HCT116 (cell line): Measurements from ENCODE around the gene HAP1. TPM values are rescaled to one million over a fixed set of nuclear protein-coding genes. Genes with fewer than 3 reads are reported as not detected.

Source experiments
- ATAC-seq: fragments of 200-7000 bp; cut with Tn5 transposase; 2 replicates; pipeline ENCODE4 v1.9.1; 2020; ENCODE audit warnings: mild to moderate bottlenecking, moderate library complexity
- BruUV-seq: library from RNA; stranded (reverse); fragments of 400-500 nt; replicated peaks from 2 replicates; lab custom pipeline; 2021; lab: Mats Ljungman, UMichigan
- CTCF ChIA-PET: fragments of 300-600 bp; sonication (Branson Sonifier 250); formaldehyde crosslinking; loops from one replicate; lab custom pipeline; 2021; ENCODE audit warnings: antibody characterized with exemption; lab: Charles Lee
- POLR2A ChIA-PET: fragments of 300-600, 350-600 bp; sonication (Branson Sonifier 250); formaldehyde crosslinking; loops from one replicate; lab custom pipeline; 2021; ENCODE audit warnings: antibody characterized with exemption; lab: Charles Lee
- RAD21 ChIA-PET, 2 experiments: fragments of 300-600 bp; sonication (Branson Sonifier 250); formaldehyde crosslinking; loops; one replicate each; lab custom pipeline; 2023; ENCODE audit warnings: low total read pairs in 2 of 2; ENCODE audit not compliant: uncharacterized antibody in 2 of 2, unreplicated experiment in 2 of 2, low non-redundant PET in 1 of 2; lab: Charles Lee
- DNase-seq: peaks from one replicate; pipeline ENCODE4 v3.0.0-alpha.2; 2010; ENCODE audit warnings: low read depth, low spot score
- H2AFZ ChIP-seq: fragments of 200-600 bp; shearing (Covaris generic), sonication (generic); 2 replicates; pipeline ENCODE4 v1.6.1; 2017; ENCODE audit warnings: low read depth, mixed run types, mixed read lengths, antibody characterized with exemption, low read length; ENCODE audit not compliant: poor library complexity, severe bottlenecking
- H3K27ac ChIP-seq: 2 replicates; pipeline ENCODE4 v1.5.1; 2012; ENCODE audit warnings: low read depth, low read length
- H3K27me3 ChIP-seq: fragments of 200-600 bp; sonication (generic); 2 replicates; pipeline ENCODE4 v1.6.1; 2016; ENCODE audit warnings: mixed run types, low read length, mixed read lengths; ENCODE audit not compliant: insufficient read depth
- H3K36me3 ChIP-seq, 2 experiments: fragments of 200-500 bp in 1 of 2; fragments of 200-600 bp in 1 of 2; sonication (Bioruptor generic) in 1 of 2; sonication (generic) in 1 of 2; 2 replicates each; pipeline versions ENCODE4 v1.5.1 to v1.6.1; 2014 to 2016; ENCODE audit warnings: low read length in 2 of 2, inconsistent platforms in 1 of 2, mixed read lengths in 1 of 2, mixed run types in 1 of 2; ENCODE audit not compliant: insufficient read depth in 2 of 2, control insufficient read depth in 1 of 2
- H3K4me1 ChIP-seq, 2 experiments: fragments of 200-600 bp in 1 of 2; sonication (generic) in 1 of 2; 2 replicates each; pipeline versions ENCODE4 v1.5.1 to v1.6.1; 2012 to 2017; ENCODE audit warnings: low read length in 2 of 2, inconsistent platforms in 1 of 2, mild to moderate bottlenecking in 1 of 2, mixed read lengths in 1 of 2, mixed run types in 1 of 2, moderate library complexity in 1 of 2; ENCODE audit not compliant: insufficient read depth in 2 of 2, control insufficient read depth in 1 of 2
- H3K4me2 ChIP-seq: fragments of 200-600 bp; sonication (generic); 2 replicates; pipeline ENCODE4 v1.6.1; 2017; ENCODE audit warnings: mixed run types, low read length, mixed read lengths
- H3K4me3 ChIP-seq, 2 experiments: fragments of 200-600 bp in 1 of 2; sonication (generic) in 1 of 2; replicated peaks in 1 of 2; 2 replicates each; pipeline ENCODE4 v1.5.1; 2011 to 2016; ENCODE audit warnings: low read length in 2 of 2, control low read depth in 1 of 2, low read depth in 1 of 2, mild to moderate bottlenecking in 1 of 2, mixed read lengths in 1 of 2, mixed run types in 1 of 2
- H3K79me2 ChIP-seq: fragments of 200-600 bp; sonication (generic); 2 replicates; pipeline ENCODE4 v1.6.1; 2017; ENCODE audit warnings: mild to moderate bottlenecking, mixed run types, low read length, moderate library complexity, mixed read lengths; ENCODE audit not compliant: insufficient read depth
- H3K9ac ChIP-seq: fragments of 200-600 bp; sonication (generic); 2 replicates; pipeline ENCODE4 v1.6.1; 2016; ENCODE audit warnings: low read length, mixed read lengths
- H3K9me2 ChIP-seq: fragments of 200-600 bp; sonication (generic), shearing (Covaris generic); 2 replicates; pipeline ENCODE4 v1.6.1; 2017; ENCODE audit warnings: mixed run types, mild to moderate bottlenecking, moderate library complexity; ENCODE audit not compliant: insufficient read depth
- H3K9me3 ChIP-seq, 2 experiments: fragments of 200-500 bp in 1 of 2; fragments of 200-600 bp in 1 of 2; sonication (Bioruptor generic) in 1 of 2; sonication (generic) in 1 of 2; 2 replicates each; pipeline ENCODE4 v1.6.1; 2014 to 2017; ENCODE audit warnings: low read length in 2 of 2, mixed read lengths in 2 of 2, inconsistent platforms in 1 of 2, low read depth in 1 of 2, mild to moderate bottlenecking in 1 of 2, mixed run types in 1 of 2, moderate library complexity in 1 of 2; ENCODE audit not compliant: control insufficient read depth in 1 of 2, insufficient read depth in 1 of 2
- H4K20me1 ChIP-seq: fragments of 200-600 bp; sonication (generic), shearing (Covaris generic); 2 replicates; pipeline ENCODE4 v1.6.1; 2017; ENCODE audit warnings: mixed run types, mild to moderate bottlenecking, moderate library complexity; ENCODE audit not compliant: insufficient read depth
- CEBPB ChIP-seq: IDR thresholded peaks from 2 replicates; pipeline ENCODE4 v1.6.1; 2012; ENCODE audit warnings: low read depth
- CTCF ChIP-seq, 3 experiments: fragments of 200-600 bp in 1 of 3; sonication (generic) in 1 of 3; IDR thresholded peaks in 2 of 3; conservative IDR thresholded peaks in 1 of 3; 2 replicates each; pipeline ENCODE4 v1.5.1; 2012 to 2017; ENCODE audit warnings: low read depth in 2 of 3, low read length in 2 of 3, antibody characterized with exemption in 1 of 3, borderline replicate concordance in 1 of 3, control low read depth in 1 of 3, mild to moderate bottlenecking in 1 of 3, mixed read lengths in 1 of 3, mixed run types in 1 of 3, moderate library complexity in 1 of 3; ENCODE audit not compliant: insufficient read depth in 1 of 3
- ELF1 ChIP-seq: IDR thresholded peaks from 2 replicates; pipeline ENCODE4 v1.6.1; 2012; ENCODE audit warnings: low read depth, borderline replicate concordance
- FOSL1 ChIP-seq: IDR thresholded peaks from 2 replicates; pipeline ENCODE4 v1.6.1; 2012; ENCODE audit warnings: low read depth
- MAX ChIP-seq: IDR thresholded peaks from 2 replicates; pipeline ENCODE4 v1.6.1; 2012
- POLR2A ChIP-seq: IDR thresholded peaks from 2 replicates; pipeline ENCODE4 v1.7.0; 2011; ENCODE audit warnings: borderline replicate concordance; ENCODE audit not compliant: insufficient read depth, insufficient read length; ENCODE audit errors: extremely low read depth
- POLR2AphosphoS5 ChIP-seq: IDR thresholded peaks from 2 replicates; pipeline ENCODE4 v1.6.1; 2011; ENCODE audit warnings: mild to moderate bottlenecking, low read depth, low read length, moderate library complexity
- RAD21 ChIP-seq: IDR thresholded peaks from 2 replicates; pipeline ENCODE4 v1.6.1; 2012; ENCODE audit warnings: low read depth, mild to moderate bottlenecking
- REST ChIP-seq: IDR thresholded peaks from 2 replicates; pipeline ENCODE4 v1.6.1; 2012; ENCODE audit warnings: low read depth
- SRF ChIP-seq: IDR thresholded peaks from 2 replicates; pipeline ENCODE4 v1.6.1; 2012; ENCODE audit warnings: low read depth
- YY1 ChIP-seq: IDR thresholded peaks from 2 replicates; pipeline ENCODE4 v1.6.1; 2011; ENCODE audit warnings: low read length, low read depth, moderate library complexity, mild to moderate bottlenecking; ENCODE audit not compliant: insufficient replicate concordance; ENCODE audit errors: extremely low read depth
- ZBTB33 ChIP-seq: IDR thresholded peaks from 2 replicates; pipeline ENCODE4 v1.6.1; 2011; ENCODE audit warnings: mild to moderate bottlenecking, low read length, moderate library complexity; ENCODE audit not compliant: insufficient replicate concordance; ENCODE audit errors: extremely low read depth
- ZNF274 ChIP-seq: fragments of 200-500 bp; sonication (Bioruptor generic); IDR thresholded peaks from 2 replicates; pipeline ENCODE4 v1.6.1; 2014; ENCODE audit warnings: mild to moderate bottlenecking, low read depth, low read length, inconsistent platforms
- intact Hi-C: fragments of 100-400 bp; cut with micrococcal nuclease; formaldehyde crosslinking; loops from 2 replicates; pipeline ENCODE4 v1.10.0; 2022
- total RNA-seq: library from RNA; stranded (reverse); gene quantifications from one replicate; pipeline ENCODE4 v1.2.1, GENCODE V29; 2021; ENCODE audit not compliant: unreplicated experiment

Gene HAP1
- total RNA-seq, 1 experiment from 2014 or later = 3.4 TPM

- Histone ChIP-seq H4K20me1 (no peaks in the 10 kb centered on the region), H3K27ac (peak overlapping the region; percentile 39), H3K4me2 (peak overlapping the region; percentile 34), H3K9ac (peak overlapping the region; percentile 55), H3K79me2 (no peaks in the 10 kb centered on the region), H3K9me3 (no peaks in the 10 kb centered on the region), H3K27me3 (no peaks in the 10 kb centered on the region), H3K9me2 (no peaks in the 10 kb centered on the region), H3K36me3 (no peaks in the 10 kb centered on the region), H3K4me1 (peaks cover 21 to 46% of the 10 kb centered on the region in 2 experiments), H2AFZ (no peak overlapping the region), H3K4me3 (no peak overlapping the region)
- ATAC-seq (peak; percentile 79), DNase-seq (peak; percentile 63)
- no TSS peak for BruUV-seq
- POLR2A ChIA-PET = interaction anchor here (1.6 kb wide), 1 partner anchor 62 kb away, joined by 6 read pairs; no protein-coding TSS in a partner anchor
- CTCF ChIA-PET = interaction anchor here (0.6 to 1.9 kb wide), 13 partner anchors 8 to 228 kb away, joined by 3 to 32 read pairs (median 3); partner anchors contain the start of genes CNP, ODAD4 and P3H4
- TF ChIP-seq SRF (no peak), CTCF (IDR thresholded peaks at IDR 0.05 in 2 of 3, conservative IDR thresholded peaks at IDR 0.05 in 1 of 3; ENCODE audit: borderline replicate concordance in 1 of 3, insufficient read depth in 1 of 3, low read depth in 2 of 3, low read length in 2 of 3) (peak; percentile 95 to 97 (median 96)), FOSL1 (no peak), ZNF274 (no peak), POLR2A (no peak), CEBPB (no peak), REST (no peak), POLR2AphosphoS5 (peak; percentile 39), MAX (peak; percentile 94), ELF1 (no peak), RAD21 (peak; percentile 100), ZBTB33 (no peak), YY1 (peak; percentile 83)
- intact Hi-C loops = loop anchor here (1.0 to 2.0 kb wide), 4 partner anchors 63 to 147 kb away; partner anchors contain the start of genes KLHL11 and P3H4
- RAD21 ChIA-PET = interaction anchor here (0.6 to 1.4 kb wide), 8 partner anchors 62 to 259 kb away, joined by 3 to 5 read pairs (median 3); partner anchors contain the start of gene P3H4 (in 1 of the 2)
Observed at GRCh38 chr17:41738077-41738800, 3.8 kb upstream of the HAP1 start.
